ENCODE measurements around the gene TAF7L.
"Not testable (repeated sequence)": the region's sequence is repeated elsewhere in the genome, so short reads cannot be mapped to it uniquely, and the experiment has no call there.

The TAF7L gene

GRCh38 chrX:101290957-101291603 lies at the start of gene TAF7L:
TAF7L (minus strand) TSS chrX:101291334; CDS start chrX:101287543, 3,791 bp downstream.
- Histone ChIP-seq H3K4me3 (peak within 1 kb of the TSS in 1 of 7 experiments; percentile 15), H3K27ac (no peak within 1 kb of the TSS)

- H3K27ac ChIP-seq: no peak overlapping the region
- no peak overlapping the region for H3K4me3 ChIP-seq
Measured at GRCh38 chrX:101337776-101338271, 46.7 kb upstream of the TAF7L start.

GRCh38 chrX:101334310-101334709 lies 43.2 kb upstream of the TAF7L start:
- not testable (repeated sequence) for H3K4me3 ChIP-seq, H3K27ac ChIP-seq

- H3K27ac ChIP-seq, H3K4me3 ChIP-seq: not testable (repeated sequence)
Measured at GRCh38 chrX:101326600-101326999, 35.5 kb upstream of the TAF7L start.

- Histone ChIP-seq H3K27ac (no peak overlapping the region), H3K4me3 (no peak overlapping the region)
Measured at GRCh38 chrX:101303790-101304189, 12.7 kb upstream of the TAF7L start.

- not testable (repeated sequence) for H3K4me3 ChIP-seq, H3K27ac ChIP-seq
Measured at GRCh38 chrX:101295603-101296002, 4.5 kb upstream of the TAF7L start.

GRCh38 chrX:101287402-101287801 lies 3.7 kb downstream of the TAF7L start:
- Histone ChIP-seq H3K27ac (no peak overlapping the region), H3K4me3 (no peak overlapping the region)

GRCh38 chrX:101276238-101276637 lies 14.9 kb downstream of the TAF7L start:
- no peak overlapping the region for H3K4me3 ChIP-seq

GRCh38 chrX:101274198-101274597 lies 16.9 kb downstream of the TAF7L start:
- H3K4me3 ChIP-seq: no peak overlapping the region
- no peak overlapping the region for H3K27ac ChIP-seq

More at GRCh38 chrX:101276238-101276637, 14.9 kb downstream of the TAF7L start:
- H3K27ac ChIP-seq: no peak overlapping the region

- Histone ChIP-seq H3K4me3 (no peak overlapping the region), H3K27ac (no peak overlapping the region)
Measured at GRCh38 chrX:101265869-101266428, 25.2 kb downstream of the TAF7L start.

GRCh38 chrX:101263766-101264165 lies 27.4 kb downstream of the TAF7L start:
- Histone ChIP-seq H3K4me3 (no peak overlapping the region), H3K27ac (no peak overlapping the region)

- Histone ChIP-seq H3K27ac (no peak overlapping the region), H3K4me3 (no peak overlapping the region)
Measured at GRCh38 chrX:101262590-101262989, 28.5 kb downstream of the TAF7L start.

- H3K27ac ChIP-seq: no peak overlapping the region
- H3K4me3 ChIP-seq: no peak overlapping the region
Measured at GRCh38 chrX:101260435-101260834, 30.7 kb downstream of the TAF7L start.

- H3K27ac ChIP-seq: no peak overlapping the region
Measured at GRCh38 chrX:101258259-101258581, 32.9 kb downstream of the TAF7L start.

GRCh38 chrX:101257448-101258258 lies 33.5 kb downstream of the TAF7L start:
- no peak overlapping the region for H3K27ac ChIP-seq

More at GRCh38 chrX:101258259-101258581, 32.9 kb downstream of the TAF7L start:
- H3K4me3 ChIP-seq: no peak overlapping the region

GRCh38 chrX:101252634-101253033 lies 38.5 kb downstream of the TAF7L start:
- H3K27ac ChIP-seq: no peak overlapping the region

More at GRCh38 chrX:101257448-101258258, 33.5 kb downstream of the TAF7L start:
- no peak overlapping the region for H3K4me3 ChIP-seq

GRCh38 chrX:101241531-101241930 lies 49.6 kb downstream of the TAF7L start:
- Histone ChIP-seq H3K27ac (no peak overlapping the region), H3K4me3 (no peak overlapping the region)

More at GRCh38 chrX:101252634-101253033, 38.5 kb downstream of the TAF7L start:
- no peak overlapping the region for H3K4me3 ChIP-seq

GRCh38 chrX:101237041-101237440 lies 54.1 kb downstream of the TAF7L start:
- H3K27ac ChIP-seq: no peak overlapping the region

GRCh38 chrX:101232316-101232715 lies 58.8 kb downstream of the TAF7L start:
- Histone ChIP-seq H3K4me3 (no peak overlapping the region), H3K27ac (no peak overlapping the region)

More at GRCh38 chrX:101237041-101237440, 54.1 kb downstream of the TAF7L start:
- no peak overlapping the region for H3K4me3 ChIP-seq

- Histone ChIP-seq H3K27ac (no peak overlapping the region), H3K4me3 (no peak overlapping the region)
Measured at GRCh38 chrX:101231080-101231479, 60.1 kb downstream of the TAF7L start.

GRCh38 chrX:101230636-101231035 lies 60.5 kb downstream of the TAF7L start:
- no peak overlapping the region for H3K4me3 ChIP-seq

More at GRCh38 chrX:101230636-101231035, 60.5 kb downstream of the TAF7L start:
- no peak overlapping the region for H3K27ac ChIP-seq
